NT2/D1 (cell line): ENCODE results near the gene ADAMTSL5.

ENCODE experiments used
- DNase-seq: peaks from one replicate; pipeline ENCODE4 v3.0.0-alpha.2; 2011; ENCODE audit warnings: low read depth, low spot score
- H3K27me3 ChIP-seq: 2 replicates; pipeline ENCODE4 v1.6.0; 2011; ENCODE audit warnings: mild to moderate bottlenecking; ENCODE audit not compliant: insufficient read length, insufficient read depth
- H3K36me3 ChIP-seq: 2 replicates; pipeline ENCODE4 v1.6.1; 2011; ENCODE audit warnings: mild to moderate bottlenecking, low read length, mixed read lengths; ENCODE audit not compliant: insufficient read depth, insufficient read length
- H3K4me1 ChIP-seq: 2 replicates; pipeline ENCODE4 v1.5.1; 2011; ENCODE audit not compliant: insufficient read depth, insufficient read length
- H3K4me3 ChIP-seq: 2 replicates; pipeline ENCODE4 v1.5.1; 2011; ENCODE audit warnings: low read depth; ENCODE audit not compliant: insufficient read length
- H3K9ac ChIP-seq: 2 replicates; pipeline ENCODE4 v1.6.0; 2011; ENCODE audit warnings: low read depth; ENCODE audit not compliant: insufficient read length
- H3K9me3 ChIP-seq: 2 replicates; pipeline ENCODE4 v1.5.1; 2011; ENCODE audit warnings: mild to moderate bottlenecking, low read length; ENCODE audit not compliant: insufficient read depth
- SUZ12 ChIP-seq: IDR thresholded peaks from 2 replicates; pipeline ENCODE4 v1.6.1; 2011; ENCODE audit not compliant: insufficient read length, insufficient read depth; ENCODE audit errors: extremely low read depth
- YY1 ChIP-seq: IDR thresholded peaks from 2 replicates; pipeline ENCODE4 v1.6.1; 2011; ENCODE audit not compliant: insufficient read length, insufficient read depth
- ZNF274 ChIP-seq: IDR thresholded peaks from 2 replicates; pipeline ENCODE4 v1.6.1; 2011; ENCODE audit warnings: mild to moderate bottlenecking, low read depth, low read length

ADAMTSL5 gene, protein sequence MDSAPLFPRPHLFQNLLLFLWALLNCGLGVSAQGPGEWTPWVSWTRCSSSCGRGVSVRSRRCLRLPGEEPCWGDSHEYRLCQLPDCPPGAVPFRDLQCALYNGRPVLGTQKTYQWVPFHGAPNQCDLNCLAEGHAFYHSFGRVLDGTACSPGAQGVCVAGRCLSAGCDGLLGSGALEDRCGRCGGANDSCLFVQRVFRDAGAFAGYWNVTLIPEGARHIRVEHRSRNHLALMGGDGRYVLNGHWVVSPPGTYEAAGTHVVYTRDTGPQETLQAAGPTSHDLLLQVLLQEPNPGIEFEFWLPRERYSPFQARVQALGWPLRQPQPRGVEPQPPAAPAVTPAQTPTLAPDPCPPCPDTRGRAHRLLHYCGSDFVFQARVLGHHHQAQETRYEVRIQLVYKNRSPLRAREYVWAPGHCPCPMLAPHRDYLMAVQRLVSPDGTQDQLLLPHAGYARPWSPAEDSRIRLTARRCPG

DNA sequence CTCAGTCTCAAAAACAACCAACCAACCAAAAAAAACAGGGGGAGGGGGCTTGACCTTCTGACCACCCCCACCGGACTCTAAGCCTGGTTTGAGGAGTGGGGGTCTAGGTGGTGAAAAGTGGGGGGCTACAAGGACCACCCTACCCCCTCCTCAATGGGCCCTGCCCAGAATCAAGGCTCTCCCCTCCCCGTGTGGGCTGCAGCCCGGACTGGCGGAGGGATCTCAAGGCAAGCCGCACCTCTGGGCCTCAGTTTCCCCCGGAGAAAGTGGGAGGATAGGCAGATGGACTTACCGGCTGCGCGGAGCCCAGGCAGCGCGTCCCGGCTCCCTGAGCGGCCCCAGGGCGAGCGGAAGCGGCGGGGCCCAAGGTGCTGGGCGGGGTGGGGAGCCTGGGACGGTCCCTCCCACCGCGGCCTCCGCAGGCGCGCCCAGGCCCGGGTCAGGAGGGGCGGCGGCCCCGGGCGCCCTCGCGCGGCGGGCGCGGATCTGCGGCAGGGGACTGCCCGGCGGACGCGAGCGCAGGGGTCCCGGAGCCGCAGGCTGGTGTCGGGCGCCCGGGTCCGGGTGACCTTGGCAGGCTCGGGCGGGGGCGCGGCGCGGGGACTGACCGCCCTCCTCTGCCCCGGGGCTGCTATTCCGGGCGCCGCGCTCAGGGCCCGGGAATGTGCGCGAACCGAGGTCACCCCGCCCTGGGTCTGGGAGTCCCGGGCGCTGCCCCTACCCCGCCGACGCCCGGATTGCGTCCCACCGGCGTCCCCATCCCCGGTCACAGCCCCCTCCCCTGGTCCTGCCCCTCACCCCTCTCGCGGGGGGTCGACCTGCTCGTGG, at the start of gene ADAMTSL5:
Gene ADAMTSL5, minus strand, starts transcription at position 349 of the 828 bp plus-strand sequence. CDS start 2,076 bp downstream, outside the sequence.
- TF ChIP-seq ZNF274 (no peak), SUZ12 (no peak), YY1 (no peak)
- H3K36me3 ChIP-seq, result peaks cover 6% of the 10 kb centered on the region
- H3K9ac ChIP-seq, result peak within 1 kb of the TSS; percentile 72
- no peak for DNase-seq
- peak within 1 kb of the TSS; percentile 38 for H3K4me3 ChIP-seq
- H3K27me3 ChIP-seq, result no peaks in the 10 kb centered on the region
- H3K4me1 ChIP-seq, result peaks cover 6% of the 10 kb centered on the region
- no peaks in the 10 kb centered on the region for H3K9me3 ChIP-seq

DNA sequence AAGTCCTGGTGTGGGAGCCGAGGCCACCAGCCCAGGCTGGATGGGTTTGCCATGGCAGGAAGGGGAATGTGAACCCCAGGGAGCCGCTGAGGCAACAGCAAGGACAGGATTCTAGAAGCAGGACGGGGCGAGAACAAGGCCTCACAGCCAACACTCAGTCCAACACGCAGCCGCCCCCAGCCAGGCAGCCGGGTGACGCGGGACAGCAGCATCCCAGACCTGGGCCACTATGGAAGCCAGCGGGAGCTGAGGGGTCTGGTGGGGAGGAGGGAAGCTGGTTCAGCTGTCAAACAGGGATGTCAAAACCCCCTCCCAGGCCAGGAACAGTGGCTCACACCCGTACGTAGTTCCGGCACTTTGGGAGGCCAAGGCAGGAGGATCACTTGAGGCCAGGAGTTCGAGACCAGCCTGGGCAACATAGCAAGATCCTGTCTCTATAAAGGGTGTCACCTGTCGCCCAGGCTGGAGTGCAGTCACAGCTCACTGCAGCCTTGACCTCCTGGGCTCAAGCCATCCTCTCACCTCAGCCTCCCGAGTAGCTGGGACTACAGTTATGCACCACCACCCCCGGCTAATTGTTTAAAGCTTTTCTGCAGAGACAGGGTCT, 48.5 kb upstream of the ADAMTSL5 start:
- Histone ChIP-seq H3K27me3 (no peaks in the 10 kb centered on the region), H3K4me1 (peaks cover 24% of the 10 kb centered on the region), H3K4me3 (no peak overlapping the region), H3K9ac (no peak overlapping the region), H3K36me3 (peaks cover 75% of the 10 kb centered on the region), H3K9me3 (no peaks in the 10 kb centered on the region)
- no peak for DNase-seq
- TF ChIP-seq ZNF274 (no peak), YY1 (no peak), SUZ12 (no peak)

DNA sequence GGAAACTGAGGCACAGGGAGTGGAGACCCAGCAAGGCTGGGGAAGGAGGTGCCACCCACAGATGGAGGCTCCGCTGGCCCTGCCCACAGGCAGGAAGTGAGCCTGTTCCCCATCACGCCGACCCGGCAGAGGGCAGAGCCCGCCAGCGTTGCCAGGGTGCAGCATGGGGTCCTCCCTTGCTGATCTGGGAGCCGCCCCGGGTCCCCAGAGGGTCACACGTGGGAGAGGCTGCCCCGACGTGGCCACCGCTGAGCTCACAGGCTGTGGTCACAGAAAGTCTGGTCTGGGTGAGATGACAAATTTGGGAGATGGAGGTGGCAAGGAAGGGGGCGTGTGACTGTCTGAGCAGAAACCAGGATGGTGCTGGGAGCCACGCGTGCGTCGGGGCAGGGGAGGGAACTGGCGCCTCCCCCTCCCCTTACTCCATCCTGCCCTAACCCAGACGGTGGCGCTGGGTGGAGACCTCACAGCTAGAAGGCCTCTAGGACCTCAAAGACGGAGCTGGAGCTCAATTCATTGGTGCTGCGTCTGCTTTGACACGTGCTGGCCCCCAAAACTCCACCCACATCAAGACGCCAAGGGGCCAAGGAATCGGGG, 47.6 kb upstream of the ADAMTSL5 start:
- no peak for DNase-seq
- peak overlapping the region; percentile 10 for H3K9ac ChIP-seq
- TF ChIP-seq ZNF274 (no peak), SUZ12 (no peak)
- H3K9me3 ChIP-seq, result no peaks in the 10 kb centered on the region
- H3K4me3 ChIP-seq, result no peak overlapping the region
- no peaks in the 10 kb centered on the region for H3K27me3 ChIP-seq
- H3K36me3 ChIP-seq, result peaks cover 76% of the 10 kb centered on the region
- H3K4me1 ChIP-seq, result peaks cover 18% of the 10 kb centered on the region

DNA sequence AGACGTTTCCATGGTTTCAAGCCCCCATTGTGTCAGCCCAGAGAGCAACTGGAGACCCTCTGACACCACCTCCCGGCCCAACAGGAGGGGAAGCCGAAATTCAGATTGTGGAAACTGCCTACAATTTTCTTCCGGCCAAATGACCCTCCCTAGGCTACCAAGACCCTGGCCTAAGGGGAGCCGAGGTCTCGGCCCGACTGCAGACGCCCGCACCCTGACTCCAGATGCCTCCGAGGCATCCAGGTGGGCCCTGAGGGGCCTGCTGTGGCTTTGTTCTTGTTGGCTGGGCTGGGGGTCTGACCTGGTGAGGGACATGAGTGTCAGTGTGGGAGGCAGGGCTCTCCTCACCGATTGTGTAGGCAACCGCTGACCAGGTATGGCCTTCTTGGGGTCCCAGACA, 45.7 kb upstream of the ADAMTSL5 start:
- H3K27me3 ChIP-seq, result no peaks in the 10 kb centered on the region
- peaks cover 69% of the 10 kb centered on the region for H3K36me3 ChIP-seq
- H3K9me3 ChIP-seq, result no peaks in the 10 kb centered on the region
- DNase-seq, result no peak
- TF ChIP-seq SUZ12 (no peak), YY1 (no peak), ZNF274 (no peak)
- H3K9ac ChIP-seq, result peak overlapping the region; percentile 32
- no peak overlapping the region for H3K4me3 ChIP-seq
- H3K4me1 ChIP-seq, result peaks cover 20% of the 10 kb centered on the region

DNA sequence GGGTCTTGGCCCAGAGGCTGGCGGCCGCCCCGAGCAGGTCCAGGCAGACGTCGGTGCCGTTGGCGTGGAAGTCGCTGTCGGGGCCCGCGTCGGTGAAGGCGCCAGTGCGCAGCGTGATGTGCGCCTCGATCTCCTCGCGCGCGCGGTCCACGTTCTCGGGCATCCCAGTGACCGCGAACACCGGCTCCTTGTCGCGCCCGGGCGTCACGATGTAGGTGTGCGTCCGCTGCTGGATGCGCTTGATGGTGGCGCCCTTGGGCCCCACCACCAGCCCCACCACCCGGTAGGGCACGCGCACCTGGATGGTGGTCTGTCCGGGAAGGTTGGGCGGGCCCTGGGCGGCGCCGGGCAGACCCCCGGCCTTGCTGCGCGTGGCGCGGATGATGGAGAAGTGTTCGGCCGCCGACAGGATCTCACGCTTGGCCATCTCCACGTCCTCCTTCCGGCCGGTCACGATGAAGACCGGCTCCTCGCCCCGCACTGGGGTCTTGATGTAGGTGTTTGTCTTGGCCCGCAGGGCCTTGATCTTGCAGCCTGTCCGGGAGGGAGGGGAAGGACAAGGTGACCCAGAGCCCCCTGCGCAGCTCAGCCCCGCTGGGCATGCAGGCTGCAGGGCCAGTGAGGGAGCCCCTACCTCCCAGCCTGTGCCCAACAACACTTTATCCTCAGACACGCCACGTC, 43.7 kb upstream of the ADAMTSL5 start:
- no peaks in the 10 kb centered on the region for H3K9me3 ChIP-seq
- no peak overlapping the region for H3K4me3 ChIP-seq
- H3K9ac ChIP-seq, result no peak overlapping the region
- H3K36me3 ChIP-seq, result peaks cover 54% of the 10 kb centered on the region
- no peak for DNase-seq
- no peaks in the 10 kb centered on the region for H3K27me3 ChIP-seq
- H3K4me1 ChIP-seq, result peaks cover 21% of the 10 kb centered on the region
- TF ChIP-seq ZNF274 (no peak), YY1 (no peak), SUZ12 (no peak)

DNA sequence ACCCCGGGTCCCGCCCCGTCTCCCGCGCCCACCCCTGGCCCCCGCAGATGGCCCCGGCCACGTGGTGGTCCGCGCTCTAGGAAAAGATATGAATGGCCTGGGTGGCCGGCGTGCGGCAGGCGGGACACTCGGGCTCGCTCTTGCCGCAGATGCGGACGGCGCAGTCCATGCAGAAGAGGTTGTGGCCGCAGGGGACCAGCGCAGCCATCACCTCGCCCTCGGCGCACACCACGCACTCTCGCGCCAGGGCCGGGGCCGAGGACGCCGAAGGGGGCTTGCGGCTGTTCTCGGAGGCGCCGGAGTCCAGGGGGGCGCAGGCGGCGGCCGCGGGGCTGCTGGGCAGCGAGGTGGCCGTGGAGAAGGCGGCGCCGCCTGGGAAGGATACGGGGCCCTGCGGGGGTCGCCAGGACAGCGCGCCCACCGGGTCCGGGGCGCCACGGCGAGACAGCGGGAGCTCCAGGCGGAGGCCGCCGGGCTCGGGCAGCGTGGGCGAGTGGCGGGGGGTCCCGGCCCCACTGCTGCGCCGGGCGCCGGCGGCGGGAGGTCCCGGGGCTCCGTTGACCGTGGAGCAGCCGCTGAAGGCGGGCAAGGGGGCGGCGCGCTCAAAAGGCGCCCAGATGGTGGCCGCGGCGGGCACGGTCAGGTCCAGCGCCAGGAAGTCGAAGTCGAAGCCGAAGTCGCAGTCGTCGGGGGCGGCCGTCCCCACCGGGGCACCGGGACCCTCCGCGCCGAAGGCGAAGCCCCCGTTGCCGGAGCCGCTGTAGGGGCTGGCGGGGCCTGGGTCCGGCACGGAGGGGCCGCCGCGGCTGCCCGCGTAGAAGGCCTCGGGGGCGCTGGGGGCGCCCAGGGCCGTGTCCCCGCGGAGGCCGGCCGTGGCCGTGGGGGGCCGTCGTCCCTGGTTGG, 42.9 kb upstream of the ADAMTSL5 start:
- peaks cover 47% of the 10 kb centered on the region for H3K36me3 ChIP-seq
- H3K27me3 ChIP-seq, result no peaks in the 10 kb centered on the region
- no peaks in the 10 kb centered on the region for H3K9me3 ChIP-seq
- H3K9ac ChIP-seq, result no peak overlapping the region
- peaks cover 15% of the 10 kb centered on the region for H3K4me1 ChIP-seq
- TF ChIP-seq ZNF274 (no peak), YY1 (no peak)
- H3K4me3 ChIP-seq, result no peak overlapping the region
- no peak for DNase-seq
